Stimulated activated CD8-positive, alpha-beta memory T cell treated with anti-CD3 and anti-CD28 coated beads, Interleukin-15, amount 100 ng/mL, for 48 hours (primary cell): ENCODE results near the gene MYBPH.
A peak's percentile ranks its signal among the peaks of the same experiment; 100 is the strongest.

Experiments used
- DNase-seq, 2 donors: peaks; one replicate each; pipeline ENCODE4 v3.0.0-alpha.2; 2020; ENCODE audit warnings: low read depth in 2 of 2

MYBPH gene

DNA sequence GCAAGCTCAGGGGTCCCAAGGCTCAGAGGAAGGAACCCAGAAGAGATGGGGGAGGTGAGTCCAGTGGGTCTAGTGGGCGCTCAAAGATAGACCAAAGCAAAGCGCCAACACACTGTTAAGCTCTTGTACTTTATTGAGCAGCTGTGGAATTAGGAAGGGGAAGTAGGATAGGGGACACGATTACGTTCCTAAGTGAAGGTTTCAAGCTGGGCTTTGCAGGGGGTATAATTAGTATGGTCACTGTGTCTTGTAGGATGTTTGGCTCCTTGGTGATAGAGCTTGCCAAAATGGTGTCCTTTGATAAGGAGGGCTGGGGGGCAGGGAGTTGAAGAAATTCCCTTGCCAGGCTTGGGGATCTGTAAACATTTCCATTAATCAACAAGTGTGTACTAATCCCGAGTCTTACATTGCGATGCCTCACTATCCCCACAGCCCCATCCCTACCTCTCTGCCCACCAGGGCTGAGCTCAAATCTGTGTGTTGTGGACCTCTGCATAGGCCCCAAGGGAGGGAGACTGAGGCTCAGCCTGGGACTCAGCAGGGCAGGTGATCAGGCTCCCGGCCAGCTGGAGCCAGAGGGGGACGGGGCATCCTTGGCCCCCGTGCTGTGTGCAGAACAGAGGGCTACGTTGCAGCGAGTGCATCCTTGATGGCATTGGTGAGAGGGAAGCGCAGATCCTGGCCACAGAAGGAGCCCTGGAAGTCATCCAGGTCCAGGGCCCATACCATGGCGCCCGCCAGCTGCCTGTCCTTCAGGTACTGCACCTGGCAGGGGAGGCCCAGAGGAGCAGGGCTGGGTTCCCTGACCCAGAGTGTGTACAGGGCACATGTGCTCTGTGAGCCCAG lies 3.4 kb upstream of the MYBPH start:
- DNase-seq = no peak

DNA sequence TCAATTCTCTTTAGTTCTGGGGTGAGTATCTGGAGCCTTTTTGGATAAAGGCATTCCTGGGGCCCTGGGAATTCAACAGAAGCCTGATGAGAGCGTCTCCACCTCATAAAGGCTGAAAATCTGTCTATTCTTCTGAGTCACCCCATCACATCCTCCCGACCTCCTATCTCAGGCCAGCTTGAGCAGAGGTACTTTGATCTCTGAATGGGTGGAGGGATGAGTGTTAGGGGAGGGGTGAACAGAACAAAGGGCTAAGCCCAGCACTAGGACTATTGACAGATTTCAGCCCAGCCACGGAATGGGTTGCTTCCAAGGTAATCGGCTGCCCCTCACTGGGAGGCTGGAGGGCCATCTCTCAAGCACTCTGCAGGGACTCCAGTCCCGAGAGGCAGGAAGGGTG lies 2.5 kb upstream of the MYBPH start:
- no peak for DNase-seq

DNA sequence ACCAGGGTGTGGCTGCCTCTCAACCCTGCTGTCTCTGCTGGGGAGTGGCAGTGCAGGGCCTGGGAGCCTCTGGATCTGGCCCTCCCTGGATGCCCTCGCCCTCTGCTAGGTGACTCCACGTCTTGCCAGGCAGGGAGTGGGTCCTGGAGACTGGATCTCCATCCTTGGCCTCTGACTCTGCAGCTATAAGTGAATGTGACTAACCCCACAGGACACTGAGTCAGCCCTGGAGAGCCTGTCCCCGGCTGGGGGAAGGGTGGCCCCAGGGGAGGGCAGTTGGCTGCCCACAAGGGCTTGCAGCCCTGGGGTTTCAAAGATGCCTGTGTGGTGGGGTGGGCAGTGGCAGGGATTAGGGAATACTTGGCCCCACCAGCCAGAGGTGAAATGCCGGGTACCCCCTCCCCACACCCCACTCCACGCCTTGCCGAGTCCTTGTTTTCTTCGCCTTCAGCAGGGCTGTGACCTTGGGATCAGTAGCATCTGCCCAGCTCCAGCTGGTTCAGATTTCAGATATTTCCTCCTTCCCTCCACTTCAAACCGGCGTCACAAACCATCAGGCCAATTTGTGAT lies 1.9 kb upstream of the MYBPH start:
- DNase-seq = no peak

DNA sequence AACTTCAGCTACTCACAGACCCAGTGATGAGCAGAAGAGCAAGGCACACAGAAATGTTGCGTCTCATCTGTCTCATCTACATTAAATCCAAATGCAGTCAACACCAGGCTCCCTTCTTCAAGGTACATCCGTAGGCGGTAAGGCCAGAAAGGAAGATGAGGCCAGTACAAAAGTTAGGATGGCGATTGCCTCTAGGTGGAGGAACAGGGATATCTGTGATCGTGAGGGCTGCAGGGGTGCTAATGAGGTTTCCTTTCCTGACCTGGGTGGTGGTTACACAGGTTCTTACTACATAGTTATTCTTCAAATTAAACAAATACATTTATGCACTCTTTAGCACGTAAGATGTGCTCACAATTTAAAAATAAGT lies 1.4 kb upstream of the MYBPH start:
- no peak for DNase-seq

DNA sequence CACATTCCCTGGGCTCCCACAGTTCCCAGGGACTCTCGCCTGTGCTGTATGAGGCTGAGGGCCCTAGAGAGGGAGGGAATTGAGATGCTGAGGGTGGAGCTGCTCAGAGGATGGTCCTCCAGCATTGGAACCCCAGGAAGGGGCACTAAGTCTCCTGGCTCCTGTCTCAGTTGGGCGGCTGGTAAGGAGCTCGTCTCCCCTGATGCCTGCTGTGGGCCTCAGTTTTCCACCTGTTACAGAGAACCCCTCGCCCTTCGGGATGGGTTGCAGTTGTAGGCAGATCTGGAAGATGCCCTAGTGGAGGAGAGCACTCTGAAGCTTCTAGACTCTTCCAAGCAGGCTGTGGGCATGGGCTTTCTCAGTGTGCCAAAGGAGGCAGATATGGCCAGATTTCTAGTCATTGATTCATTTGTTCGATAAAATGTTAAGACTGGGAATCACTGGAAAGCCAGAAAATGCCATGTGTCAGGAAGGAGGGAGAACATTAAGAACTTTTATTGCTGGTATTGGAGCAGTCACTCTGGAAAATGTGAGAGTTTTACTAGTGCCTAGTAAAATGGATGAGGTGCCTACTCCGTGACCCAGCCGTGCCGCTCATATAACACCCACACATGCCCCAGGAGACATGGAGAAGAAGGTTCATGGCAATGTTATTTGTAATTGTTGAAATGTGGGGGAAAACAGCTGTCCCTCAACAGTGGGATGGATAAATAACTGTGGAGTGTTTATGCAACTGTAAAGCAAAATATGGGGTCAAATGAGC lies 828 bp upstream of the MYBPH start:
- no peak for DNase-seq

DNA sequence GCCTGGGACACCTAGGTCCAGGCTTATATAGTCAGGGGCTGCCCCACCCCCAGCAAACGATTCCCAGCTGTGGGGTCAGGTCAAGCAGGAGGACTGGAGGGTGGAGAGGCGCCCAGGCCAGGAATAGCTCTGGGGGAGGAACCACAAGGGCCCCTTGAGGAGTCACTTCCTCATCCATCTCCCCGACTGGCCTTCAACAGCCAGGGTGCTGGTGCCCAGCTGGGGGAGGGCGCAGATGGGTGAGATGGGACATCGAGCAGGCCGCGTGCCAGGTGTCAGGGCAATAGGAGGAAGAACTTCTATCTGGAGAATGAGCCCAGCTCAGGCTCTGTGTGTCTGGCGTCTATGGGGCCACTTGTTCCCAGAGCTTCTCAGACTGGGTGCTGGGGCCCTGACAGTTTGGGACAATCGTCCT lies 208 bp upstream of the MYBPH start:
- no peak for DNase-seq

DNA sequence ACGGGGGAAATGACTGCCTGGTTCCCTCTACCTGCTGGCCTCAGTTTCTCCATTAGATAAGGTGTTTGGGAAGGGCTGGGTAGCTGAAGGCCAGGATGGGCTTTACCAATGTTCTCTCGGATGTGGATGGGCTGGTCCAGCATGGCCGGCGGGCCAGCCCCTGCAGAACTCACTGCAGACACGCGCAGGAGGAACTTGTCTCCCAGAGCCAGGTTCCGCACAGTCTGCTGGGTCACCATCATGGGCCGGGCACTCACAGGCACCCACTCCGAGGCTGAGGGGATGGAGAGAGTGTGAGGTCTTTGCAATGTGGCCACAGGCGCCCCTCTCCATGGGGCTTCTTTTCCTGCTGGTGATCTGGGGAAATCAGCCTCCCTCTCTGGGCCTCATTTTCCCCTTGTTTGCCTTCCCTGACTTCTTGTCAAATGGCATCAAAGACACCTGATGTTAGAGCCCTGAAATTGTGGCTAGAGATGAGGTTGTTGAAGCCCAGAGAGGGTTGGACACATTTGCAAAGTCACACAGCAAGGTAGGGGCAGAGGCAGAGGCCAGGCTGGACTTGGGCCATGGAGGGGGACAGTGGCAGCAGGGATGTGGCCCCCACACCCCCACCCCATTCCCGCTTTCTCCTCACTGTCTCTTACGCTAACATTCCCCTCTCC lies 1.2 kb downstream of the MYBPH start:
- no peak for DNase-seq

DNA sequence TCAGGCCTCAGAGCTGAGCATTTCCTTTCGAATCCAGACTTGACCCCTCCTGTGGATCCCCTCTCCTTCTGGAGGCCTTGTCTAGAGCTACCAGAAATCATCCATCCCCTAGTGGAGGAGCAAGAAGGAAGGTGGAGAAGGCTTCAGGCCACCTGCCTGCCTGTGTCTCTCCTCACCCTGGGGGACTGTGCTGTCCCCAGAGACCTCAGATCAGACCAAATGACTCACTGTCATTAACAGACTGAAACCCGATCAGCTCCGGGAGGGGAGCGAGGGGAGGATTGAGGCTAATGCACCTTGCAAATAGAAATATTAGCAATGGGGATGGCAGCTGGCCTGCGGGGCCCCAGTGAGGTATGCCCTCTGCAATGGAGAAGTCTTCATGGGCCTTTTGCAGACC lies 2.1 kb downstream of the MYBPH start:
- DNase-seq = no peak

DNA sequence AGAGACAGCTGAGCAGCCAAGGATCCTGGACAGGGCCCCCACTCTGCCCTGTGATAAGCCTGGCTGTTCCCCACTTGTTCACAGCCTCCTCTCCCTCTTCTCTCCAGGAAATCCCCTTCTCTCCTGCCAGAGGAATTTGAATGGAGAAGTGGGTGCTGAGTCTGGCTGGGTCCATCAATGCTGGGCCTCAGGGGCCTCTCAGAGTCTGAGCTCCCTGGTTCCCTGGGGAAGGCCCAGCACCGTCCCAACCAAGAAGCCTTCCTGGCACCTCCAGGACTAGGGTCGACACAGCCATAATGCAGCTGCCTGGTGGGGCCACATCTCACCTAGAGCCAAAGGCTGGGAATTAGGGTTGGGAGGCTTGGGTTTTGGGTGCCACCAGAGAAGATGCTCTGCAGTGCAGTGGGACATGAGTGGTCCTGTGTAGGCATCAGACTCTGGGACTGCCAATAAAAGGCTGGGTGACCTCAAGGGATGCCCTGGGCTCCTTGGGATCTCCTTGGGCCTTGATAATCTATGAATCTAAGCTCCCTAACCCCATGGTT lies 2.5 kb downstream of the MYBPH start:
- DNase-seq = no peak

DNA sequence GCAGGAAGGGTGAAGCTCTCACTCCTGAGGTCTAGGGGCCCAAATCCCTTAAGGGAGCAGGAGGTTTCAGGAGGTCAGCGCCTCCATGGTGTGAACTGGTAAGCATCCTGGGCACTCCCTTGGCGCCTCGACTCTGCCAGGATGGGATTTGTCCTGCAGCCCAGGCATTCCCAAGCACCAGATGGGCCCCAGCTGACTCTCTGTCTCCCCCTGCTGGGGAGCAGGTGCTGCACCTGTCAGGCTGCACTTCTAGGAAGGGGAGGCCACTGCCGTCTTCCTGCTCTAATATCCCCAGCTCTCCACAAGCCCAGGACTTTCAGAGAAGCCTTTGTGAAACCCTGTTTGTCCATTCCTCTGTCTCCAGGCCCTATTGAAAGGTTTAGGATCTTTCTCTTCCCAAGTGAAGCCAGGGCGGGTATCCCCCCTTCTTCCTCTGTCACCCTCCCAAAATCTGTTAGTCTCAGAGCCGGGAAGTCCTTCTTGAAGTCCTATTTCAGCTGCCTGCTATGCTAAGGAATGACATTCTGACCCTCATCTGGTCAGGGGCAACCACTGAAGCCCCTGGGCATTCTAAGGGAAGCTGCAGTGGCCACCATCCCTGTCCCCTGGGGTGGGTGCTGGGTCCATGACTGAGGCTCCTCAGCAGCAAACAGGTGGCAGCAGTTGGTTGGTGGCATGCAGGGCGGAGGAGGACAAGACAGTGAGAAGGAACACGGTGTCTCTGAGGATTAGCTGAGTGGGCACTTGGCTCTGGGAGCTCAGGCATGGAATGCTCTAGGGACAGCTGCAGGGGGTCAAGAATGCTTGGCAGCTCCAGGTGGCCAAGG lies 3.2 kb downstream of the MYBPH start:
- DNase-seq = peak; percentile 7 to 19

DNA sequence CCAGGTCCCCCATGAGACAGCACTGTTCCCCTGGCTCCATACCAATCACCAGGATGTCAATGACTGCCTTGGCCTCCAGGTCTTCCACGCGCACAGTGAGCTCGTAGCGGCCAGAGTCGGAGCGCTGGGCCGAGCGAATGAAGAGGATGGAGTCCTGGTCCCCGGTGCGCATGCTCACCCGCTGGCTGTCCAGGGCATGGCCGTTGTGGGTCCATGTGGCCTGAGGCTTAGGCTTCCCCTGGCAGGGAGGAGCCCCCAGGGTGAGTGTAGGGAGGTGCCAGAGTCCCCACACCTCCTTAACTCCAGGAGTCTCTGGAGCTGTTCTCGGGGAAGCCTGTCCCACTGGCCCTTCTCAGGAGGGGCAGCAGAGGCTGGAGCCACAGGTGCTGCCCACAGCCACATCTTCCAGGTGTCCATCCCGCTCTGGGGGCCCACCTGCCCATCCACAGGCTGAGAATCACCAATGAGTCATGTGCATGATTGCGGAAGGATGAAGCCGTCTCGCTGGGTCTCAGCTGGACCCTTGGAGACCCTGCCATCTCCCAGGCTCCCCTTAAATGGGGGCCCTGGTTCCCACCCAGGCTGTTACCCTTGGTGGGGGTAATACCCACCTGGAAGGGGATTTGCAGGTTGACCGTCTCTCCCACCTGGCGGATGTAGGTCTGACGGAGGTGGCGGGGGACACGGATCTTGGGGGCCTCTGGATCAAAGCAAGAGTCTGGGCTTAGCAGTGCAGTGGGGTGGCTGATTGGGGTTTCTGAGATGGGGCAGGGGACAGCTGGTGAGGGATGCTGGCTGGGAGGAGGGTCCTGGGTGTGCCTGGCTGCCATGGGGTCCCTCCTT lies 4.1 kb downstream of the MYBPH start:
- DNase-seq = no peak

DNA sequence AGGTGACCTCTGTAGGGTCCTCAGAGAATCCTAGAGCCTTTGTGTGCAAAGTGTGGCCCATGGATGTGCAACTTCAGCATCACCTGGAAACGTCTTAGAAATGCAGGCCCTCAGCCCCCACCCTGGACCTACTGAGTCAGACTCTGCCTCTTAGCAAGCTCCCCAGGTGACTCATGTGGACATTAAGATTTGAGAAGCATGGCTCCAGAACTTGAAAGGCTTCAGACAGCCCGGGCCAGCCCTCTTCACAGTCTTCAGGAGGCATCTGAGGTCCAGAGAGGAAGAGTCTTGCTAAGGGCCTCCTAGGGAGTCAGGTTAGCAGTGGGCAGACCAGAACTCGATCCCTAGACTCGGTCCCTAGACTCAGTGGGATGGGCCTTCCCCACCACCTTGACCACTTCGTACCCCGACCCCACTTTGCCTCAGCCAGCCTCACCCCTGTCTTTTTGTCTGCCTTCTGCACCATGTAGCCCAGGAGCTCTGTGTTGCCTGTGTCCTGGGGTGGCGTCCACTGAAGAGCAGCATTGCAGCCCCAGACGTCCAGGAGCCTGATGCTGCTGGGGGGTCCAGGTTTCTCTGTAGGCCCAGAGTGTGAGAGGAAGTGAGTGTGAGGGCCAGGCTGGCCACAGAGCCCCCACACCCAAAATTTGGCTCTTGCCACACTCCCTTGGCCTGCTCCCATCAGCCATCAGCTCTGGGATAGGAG lies 4.8 kb downstream of the MYBPH start:
- no peak for DNase-seq

DNA sequence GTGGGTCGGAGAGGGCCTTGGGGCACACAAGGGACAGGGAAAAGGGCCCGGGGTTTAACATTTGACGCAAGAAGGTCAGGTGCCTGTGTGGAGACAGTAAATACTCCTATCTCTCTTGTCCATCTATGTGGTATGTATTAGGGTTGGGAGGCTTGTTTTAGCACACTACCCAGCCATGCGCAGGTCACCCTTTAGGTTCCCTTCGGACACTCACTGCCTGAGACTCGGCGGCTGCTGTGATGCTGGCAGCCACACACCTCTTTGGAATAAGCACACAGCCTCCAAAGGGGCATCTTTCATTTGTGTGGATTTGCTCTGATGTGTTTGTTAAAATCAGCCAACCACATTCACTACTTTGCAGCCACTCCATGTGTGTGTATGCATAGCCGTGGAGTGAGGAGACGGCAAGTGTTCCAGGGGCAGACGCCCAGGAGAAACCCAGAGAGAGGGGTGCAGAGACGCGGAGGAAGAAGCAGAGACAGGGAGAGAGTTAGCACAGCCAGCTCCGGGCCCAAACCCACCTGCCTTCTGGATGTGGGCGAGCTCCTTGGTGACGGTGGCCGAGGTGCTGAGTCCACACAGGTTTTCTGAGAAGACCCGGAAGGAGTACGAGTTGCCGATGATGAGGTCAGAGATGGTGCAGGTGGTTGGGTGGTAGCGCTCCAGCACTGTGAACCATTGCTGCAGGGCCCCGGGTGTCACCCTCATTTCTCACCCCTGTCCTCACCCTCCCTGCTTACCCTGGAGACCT lies 5.7 kb downstream of the MYBPH start:
- no peak for DNase-seq

DNA sequence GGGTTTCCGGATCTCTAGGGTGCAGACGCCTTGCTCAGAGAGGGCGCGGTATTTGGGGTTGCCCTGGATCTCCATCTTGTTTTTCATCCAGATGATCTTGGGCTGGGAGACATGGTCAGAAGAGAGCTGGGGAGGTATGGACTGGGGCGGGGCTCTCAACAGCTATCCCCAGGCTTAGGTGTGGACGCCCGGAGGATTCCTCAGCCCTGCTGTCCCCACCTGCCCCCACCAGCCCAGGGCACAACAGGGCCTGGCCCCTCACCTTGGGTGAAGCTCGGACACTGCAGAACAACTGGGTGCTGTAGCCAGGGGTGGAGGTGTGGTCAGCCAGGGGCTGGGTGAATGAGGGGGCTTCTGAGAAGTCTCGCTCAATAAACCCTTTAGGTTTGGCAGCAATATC lies 6.6 kb downstream of the MYBPH start:
- DNase-seq = no peak

DNA sequence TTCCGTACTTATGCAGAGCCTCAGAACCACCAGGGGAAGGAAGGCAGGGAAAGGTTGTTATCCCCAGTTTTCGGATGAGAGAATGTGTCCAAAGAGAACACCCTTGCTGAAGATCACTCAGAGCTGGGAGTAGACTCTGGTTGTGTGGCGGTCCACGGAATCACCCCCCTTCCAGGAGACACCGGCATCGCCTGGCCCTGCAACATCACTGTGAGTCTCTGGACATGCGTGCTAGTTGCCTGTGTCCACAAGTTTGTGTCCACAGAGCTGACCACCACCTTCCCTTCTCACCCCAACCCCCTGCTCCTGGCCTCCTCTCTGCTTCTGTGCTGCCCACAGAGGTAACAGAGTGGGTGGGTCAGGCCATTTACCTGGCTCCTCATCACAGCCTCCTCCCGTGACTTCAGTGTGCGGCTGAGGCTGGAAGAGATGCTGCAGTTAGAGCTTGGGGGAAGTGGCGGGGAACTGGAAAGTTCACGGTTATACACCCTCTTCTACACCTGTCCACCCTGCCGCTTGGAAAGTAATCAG lies 7.3 kb downstream of the MYBPH start:
- DNase-seq = no peak

DNA sequence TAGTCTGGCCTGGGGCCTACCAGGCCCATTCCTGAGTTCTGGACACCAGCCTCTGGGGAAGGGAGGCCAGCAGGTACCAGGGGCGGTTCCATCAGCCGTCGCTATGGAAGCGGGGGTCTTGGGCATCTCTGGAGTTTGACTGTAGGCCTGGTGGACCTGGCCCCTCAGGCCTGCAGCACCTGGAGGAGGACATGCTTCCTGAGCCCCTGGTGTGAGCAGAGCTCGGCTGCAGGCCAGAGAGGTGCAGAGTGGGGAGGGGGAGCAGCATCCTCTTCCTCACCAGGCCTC lies 7.8 kb downstream of the MYBPH start:
- no peak for DNase-seq

DNA sequence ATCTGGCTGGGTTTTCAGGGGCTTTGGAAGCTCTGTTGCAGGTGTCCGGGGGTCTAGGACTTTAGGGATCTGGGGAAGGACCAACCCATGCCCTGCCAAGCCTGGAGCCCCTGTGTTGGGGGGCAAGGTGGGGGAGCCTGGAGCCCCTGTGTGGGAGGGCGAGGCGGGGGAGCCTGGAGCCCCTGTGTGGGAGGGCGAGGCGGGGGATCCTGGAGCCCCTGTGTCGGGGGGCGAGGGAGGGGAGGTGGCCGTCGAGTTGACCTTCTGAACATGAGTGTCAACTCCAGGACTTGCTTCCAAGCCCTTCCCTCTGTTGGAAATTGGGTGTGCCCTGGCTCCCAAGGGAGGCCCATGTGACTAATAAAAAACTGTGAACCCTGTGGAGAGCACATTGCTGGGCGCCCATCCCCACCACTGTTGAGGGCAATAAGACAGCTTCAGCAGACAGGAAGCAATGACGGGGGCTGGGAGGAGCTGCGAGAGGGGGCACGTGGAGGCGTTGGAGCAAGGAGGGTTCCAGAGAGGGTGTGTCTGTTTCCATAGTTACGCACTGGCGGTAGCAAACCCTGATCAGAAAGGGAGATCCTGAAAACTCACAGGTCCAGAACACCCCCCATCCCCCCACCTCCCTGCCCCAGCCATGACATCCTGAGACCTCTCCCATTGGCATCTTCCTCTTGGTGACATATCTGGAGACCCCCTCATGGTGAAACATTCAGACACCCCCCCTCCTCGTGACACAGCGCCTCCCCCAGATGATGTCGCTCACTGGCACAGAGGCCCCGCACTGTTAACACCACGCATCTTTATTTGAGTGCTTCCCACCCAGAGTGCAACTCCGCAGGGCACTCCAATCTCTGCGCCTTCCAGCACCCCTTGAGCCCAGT lies 8.4 kb downstream of the MYBPH start:
- DNase-seq = no peak
